ENCODE results near the gene SLC2A11. TPM values are rescaled to one million over a fixed set of nuclear protein-coding genes. Genes with fewer than 3 reads are reported as not detected.

SLC2A11 gene
- total RNA-seq, 1 experiment from 2014 or later: 18.9 TPM

DNA sequence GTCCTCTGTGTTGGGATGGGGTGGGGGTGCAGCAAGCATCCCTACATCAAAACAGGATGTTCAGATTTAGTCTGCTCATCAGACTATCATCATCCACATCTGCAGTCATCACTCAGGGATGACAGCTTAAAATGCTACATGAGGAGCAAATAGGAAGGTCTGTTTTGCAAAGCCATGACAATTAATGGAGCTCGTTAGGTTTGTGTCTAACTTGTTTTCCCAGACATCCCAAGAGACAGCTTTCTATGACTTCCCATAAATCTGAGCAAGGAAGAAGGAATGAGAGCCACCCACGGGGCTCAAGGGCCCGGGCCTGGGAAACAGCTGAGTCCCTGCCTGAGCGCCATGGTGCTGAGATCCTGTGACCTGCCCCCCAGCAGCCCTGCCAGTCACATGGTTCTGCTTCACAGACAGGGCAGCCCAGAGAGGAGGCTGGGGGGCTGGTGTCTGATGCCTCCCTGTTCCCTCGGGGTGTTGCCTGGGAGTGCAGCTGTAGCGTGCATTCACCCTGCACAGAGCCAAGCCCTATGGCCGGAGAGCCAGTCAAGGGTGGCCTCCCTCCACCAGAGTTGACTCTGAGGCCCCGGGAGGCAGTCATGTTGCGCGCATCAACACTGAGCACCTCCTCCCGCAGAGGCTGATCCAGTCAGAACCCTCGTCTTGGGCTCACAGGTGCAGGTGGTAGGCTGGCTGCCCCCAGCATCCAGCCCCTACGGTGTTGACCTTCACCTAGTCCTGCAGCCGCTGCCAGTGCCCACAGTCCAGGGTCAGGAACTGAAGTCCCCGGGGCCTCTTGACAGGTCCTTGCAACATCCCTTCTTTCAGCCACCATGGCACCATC is 30.9 kb upstream of the SLC2A11 start:
- Mint-ChIP-seq H3K9me3 (ENCODE audit: low read depth, unreplicated experiment) (no peaks in the 10 kb centered on the region), H3K4me3 (ENCODE audit: low read depth, unreplicated experiment) (no peak overlapping the region), H3K36me3 (ENCODE audit: insufficient read depth, unreplicated experiment) (peaks cover 20% of the 10 kb centered on the region), H3K27me3 (ENCODE audit: unreplicated experiment) (no peaks in the 10 kb centered on the region), H3K27ac (ENCODE audit: unreplicated experiment) (no peak overlapping the region), H3K4me1 (ENCODE audit: low read depth, unreplicated experiment) (no peaks in the 10 kb centered on the region)
- no TSS peak for BruUV-seq (replicated peaks)
- CTCF ChIA-PET: interaction anchor here (1.2 kb wide), 1 partner anchor 23 kb away, joined by 6 read pairs; no protein-coding TSS in a partner anchor
- TF ChIP-seq, protein P1, sequence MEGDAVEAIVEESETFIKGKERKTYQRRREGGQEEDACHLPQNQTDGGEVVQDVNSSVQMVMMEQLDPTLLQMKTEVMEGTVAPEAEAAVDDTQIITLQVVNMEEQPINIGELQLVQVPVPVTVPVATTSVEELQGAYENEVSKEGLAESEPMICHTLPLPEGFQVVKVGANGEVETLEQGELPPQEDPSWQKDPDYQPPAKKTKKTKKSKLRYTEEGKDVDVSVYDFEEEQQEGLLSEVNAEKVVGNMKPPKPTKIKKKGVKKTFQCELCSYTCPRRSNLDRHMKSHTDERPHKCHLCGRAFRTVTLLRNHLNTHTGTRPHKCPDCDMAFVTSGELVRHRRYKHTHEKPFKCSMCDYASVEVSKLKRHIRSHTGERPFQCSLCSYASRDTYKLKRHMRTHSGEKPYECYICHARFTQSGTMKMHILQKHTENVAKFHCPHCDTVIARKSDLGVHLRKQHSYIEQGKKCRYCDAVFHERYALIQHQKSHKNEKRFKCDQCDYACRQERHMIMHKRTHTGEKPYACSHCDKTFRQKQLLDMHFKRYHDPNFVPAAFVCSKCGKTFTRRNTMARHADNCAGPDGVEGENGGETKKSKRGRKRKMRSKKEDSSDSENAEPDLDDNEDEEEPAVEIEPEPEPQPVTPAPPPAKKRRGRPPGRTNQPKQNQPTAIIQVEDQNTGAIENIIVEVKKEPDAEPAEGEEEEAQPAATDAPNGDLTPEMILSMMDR (IDR thresholded peaks at IDR 0.05; ENCODE audit: unreplicated experiment): no peak
- DNase-seq: no peak
- intact Hi-C loops (cut with micrococcal nuclease; ENCODE audit: unreplicated experiment): no loop called here

DNA sequence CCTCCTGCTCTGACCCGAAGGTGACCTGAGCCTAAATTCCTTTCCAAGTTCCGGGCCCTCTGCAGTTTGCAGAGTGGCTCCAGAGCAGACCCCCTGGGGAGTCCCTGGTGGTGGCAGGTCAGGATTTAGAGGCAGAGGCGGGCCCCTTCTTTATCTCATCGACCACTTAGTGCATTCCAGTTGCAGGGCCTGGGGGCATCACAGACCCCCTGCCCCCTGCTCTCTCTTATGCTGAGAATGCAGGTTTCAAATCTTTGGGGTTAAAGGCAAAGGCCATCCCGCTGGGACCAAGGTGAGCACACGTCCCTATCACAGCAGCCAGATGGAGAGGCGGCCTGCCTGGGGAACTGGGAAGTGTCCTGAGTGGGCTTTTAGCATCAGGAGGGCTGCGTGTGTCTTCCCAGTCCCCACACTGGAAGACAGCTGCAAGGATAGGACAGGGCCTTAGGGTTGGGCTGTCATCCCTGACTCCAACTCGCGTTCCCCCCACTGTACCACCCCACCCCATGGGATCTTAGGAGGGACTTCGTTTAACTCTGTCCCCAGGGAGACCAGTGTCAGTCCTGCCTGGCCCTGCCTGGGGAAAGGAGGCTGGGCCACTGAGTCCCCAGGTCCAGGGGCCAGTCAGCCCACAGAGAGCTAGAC is 30.2 kb upstream of the SLC2A11 start:
- CTCF ChIA-PET: no interaction called here
- H3K36me3 Mint-ChIP-seq (ENCODE audit: insufficient read depth, unreplicated experiment): peaks cover 22% of the 10 kb centered on the region
- intact Hi-C loops (cut with micrococcal nuclease; ENCODE audit: unreplicated experiment): no loop called here
- H3K4me3 Mint-ChIP-seq (ENCODE audit: low read depth, unreplicated experiment): no peak overlapping the region
- no peaks in the 10 kb centered on the region for H3K27me3 Mint-ChIP-seq (ENCODE audit: unreplicated experiment)
- H3K27ac Mint-ChIP-seq (ENCODE audit: unreplicated experiment): no peak overlapping the region
- no peaks in the 10 kb centered on the region for H3K9me3 Mint-ChIP-seq (ENCODE audit: low read depth, unreplicated experiment)
- no peak for DNase-seq
- TF ChIP-seq, protein P1 (IDR thresholded peaks at IDR 0.05; ENCODE audit: unreplicated experiment): no peak
- BruUV-seq (replicated peaks): no TSS peak
- H3K4me1 Mint-ChIP-seq (ENCODE audit: low read depth, unreplicated experiment): no peaks in the 10 kb centered on the region

DNA sequence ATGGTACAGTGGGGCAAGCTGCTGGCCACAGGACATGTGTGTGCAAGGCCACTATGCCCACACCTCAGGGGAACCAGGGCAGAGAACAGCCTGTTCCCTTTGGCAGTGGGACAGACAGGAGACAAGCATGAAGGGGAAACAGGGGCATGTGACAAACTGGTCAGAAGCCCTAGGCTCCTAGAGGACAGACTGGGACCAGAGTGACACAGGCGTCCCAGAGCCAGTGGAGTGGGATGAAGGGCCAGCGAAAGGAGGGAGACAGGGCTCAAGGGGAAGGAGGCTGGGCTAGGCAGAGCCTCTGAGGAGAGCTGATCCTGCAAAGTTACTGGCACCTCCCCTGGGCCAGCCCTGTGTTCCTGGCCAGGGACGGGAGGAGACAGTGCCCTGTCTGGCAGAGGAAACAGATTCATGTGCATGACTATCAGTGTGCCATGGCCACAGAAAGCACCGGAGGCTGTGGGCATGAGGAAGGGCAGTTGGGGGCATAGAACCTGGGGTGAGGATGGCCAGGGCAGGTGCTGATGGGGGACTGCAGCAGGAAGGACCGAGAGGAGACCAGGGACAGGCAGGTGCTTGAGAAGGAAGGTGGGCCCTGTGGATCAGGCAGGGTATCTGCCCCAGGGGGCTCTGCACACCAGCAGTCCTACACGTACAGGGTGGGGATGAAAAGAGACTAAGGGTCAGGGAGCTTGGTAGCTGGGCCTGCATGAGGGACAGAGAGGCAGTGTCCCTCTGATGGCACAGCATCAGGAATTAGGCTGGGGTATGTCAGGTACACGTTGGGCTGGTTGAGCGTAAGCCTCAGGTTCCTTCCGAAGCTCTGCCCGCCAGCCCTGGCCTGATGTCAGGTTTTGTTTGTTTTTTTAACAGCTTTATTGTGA is 28.6 kb upstream of the SLC2A11 start:
- Mint-ChIP-seq H3K9me3 (ENCODE audit: low read depth, unreplicated experiment) (no peaks in the 10 kb centered on the region), H3K27me3 (ENCODE audit: unreplicated experiment) (no peaks in the 10 kb centered on the region), H3K27ac (ENCODE audit: unreplicated experiment) (no peak overlapping the region), H3K4me1 (ENCODE audit: low read depth, unreplicated experiment) (no peaks in the 10 kb centered on the region), H3K4me3 (ENCODE audit: low read depth, unreplicated experiment) (no peak overlapping the region), H3K36me3 (ENCODE audit: insufficient read depth, unreplicated experiment) (peaks cover 7% of the 10 kb centered on the region)
- CTCF ChIA-PET: no interaction called here
- intact Hi-C loops (cut with micrococcal nuclease; ENCODE audit: unreplicated experiment): no loop called here
- TF ChIP-seq, protein P1 (IDR thresholded peaks at IDR 0.05; ENCODE audit: unreplicated experiment): no peak
- no TSS peak for BruUV-seq (replicated peaks)
- no peak for DNase-seq

DNA sequence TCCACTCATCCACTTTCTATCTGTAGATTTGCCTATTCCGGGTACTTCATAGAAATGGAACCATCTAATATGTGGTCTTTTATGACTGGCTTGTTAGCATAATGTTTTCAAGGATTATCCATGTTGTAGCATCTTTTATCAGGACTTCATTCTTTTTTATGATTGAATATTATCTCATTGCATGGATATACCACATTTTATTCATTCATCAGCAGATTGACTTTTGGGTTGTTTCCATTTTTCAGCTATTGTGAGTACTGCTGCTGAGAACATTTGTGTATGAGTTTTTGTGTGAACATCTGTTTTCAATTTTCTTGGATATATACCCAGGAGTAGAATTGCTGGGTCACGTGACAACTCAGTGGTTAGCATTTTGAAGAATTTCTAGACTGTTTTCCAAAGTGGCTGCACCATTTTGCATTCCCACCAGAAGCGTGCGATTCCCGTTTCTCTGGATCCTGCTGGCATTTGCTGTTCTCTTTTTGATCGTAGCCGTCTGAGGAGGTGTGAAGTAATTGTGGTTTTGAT is 27.8 kb upstream of the SLC2A11 start:
- no peaks in the 10 kb centered on the region for H3K4me1 Mint-ChIP-seq (ENCODE audit: low read depth, unreplicated experiment)
- H3K36me3 Mint-ChIP-seq (ENCODE audit: insufficient read depth, unreplicated experiment): peaks cover 9% of the 10 kb centered on the region
- TF ChIP-seq, protein P1 (IDR thresholded peaks at IDR 0.05; ENCODE audit: unreplicated experiment): no peak
- intact Hi-C loops (cut with micrococcal nuclease; ENCODE audit: unreplicated experiment): loop anchor here (10.0 kb wide), 1 partner anchor 45 kb away; the partner anchor contains the start of gene SMARCB1
- no peak overlapping the region for H3K27ac Mint-ChIP-seq (ENCODE audit: unreplicated experiment)
- H3K27me3 Mint-ChIP-seq (ENCODE audit: unreplicated experiment): no peaks in the 10 kb centered on the region
- no peak for DNase-seq
- H3K4me3 Mint-ChIP-seq (ENCODE audit: low read depth, unreplicated experiment): no peak overlapping the region
- no TSS peak for BruUV-seq (replicated peaks)
- H3K9me3 Mint-ChIP-seq (ENCODE audit: low read depth, unreplicated experiment): no peaks in the 10 kb centered on the region
- CTCF ChIA-PET: no interaction called here

All from Calu3 (cell line).